HepG2 (cell line): ENCODE results near the gene MARCHF2. TPM values are rescaled to one million over a fixed set of nuclear protein-coding genes. Genes with fewer than 3 reads are reported as not detected.

ENCODE experiments used
- ATAC-seq: fragments of 200-7000 bp; cut with Tn5 transposase; 3 replicates; pipeline ENCODE4 v1.9.1; 2020; ENCODE audit warnings: mild to moderate bottlenecking, moderate library complexity
- BruUV-seq: library from RNA; stranded (reverse); fragments of 400-500 nt; replicated peaks from 2 replicates; lab custom pipeline; 2021; lab: Mats Ljungman, UMichigan
- CTCF ChIA-PET: fragments of 300-600 bp; formaldehyde crosslinking; extraction: SDS; loops from one replicate; lab custom pipeline; 2021; ENCODE audit warnings: low total read pairs, inconsistent platforms, low intra/inter-chr PET ratio; lab: Yijun Ruan, JAX
- POLR2A ChIA-PET: fragments of 350-600 bp; sonication (Branson Sonifier 250); formaldehyde crosslinking; loops from one replicate; lab custom pipeline; 2020; ENCODE audit warnings: antibody characterized with exemption, inconsistent platforms; lab: Yijun Ruan, JAX
- DNase-seq: peaks from one replicate; pipeline ENCODE4 v3.0.0-alpha.2; 2015; ENCODE audit warnings: low spot score
- FAIRE-seq: peaks from 3 replicates; lab custom pipeline; 2011; peaks lifted over from hg19 to GRCh38; lab: Jason Lieb, UNC
- H2AFZ ChIP-seq: one replicate; pipeline ENCODE4 v1.6.1; 2011; ENCODE audit warnings: low read length, inconsistent platforms
- H3K27ac ChIP-seq: fragments of 300-600 bp; 3 replicates; pipeline ENCODE4 v1.8.0; 2011; ENCODE audit warnings: mixed run types, mild to moderate bottlenecking, mixed read lengths, low read length, inconsistent platforms; ENCODE audit not compliant: insufficient read depth; ENCODE audit errors: extremely low read length
- H3K27me3 ChIP-seq, 2 experiments: fragments of 200-600 bp in 1 of 2; 2 replicates in 1 of 2; 3 replicates in 1 of 2; pipeline versions ENCODE4 v1.6.0 to v1.8.0; 2011; ENCODE audit warnings: low read length in 2 of 2, mild to moderate bottlenecking in 2 of 2, moderate library complexity in 2 of 2, inconsistent platforms in 1 of 2; ENCODE audit not compliant: insufficient read depth in 2 of 2, control insufficient read depth in 1 of 2
- H3K36me3 ChIP-seq, 2 experiments: fragments of 200-600 bp in 1 of 2; replicated peaks in 1 of 2; 2 replicates in 1 of 2; 3 replicates in 1 of 2; pipeline versions ENCODE4 v1.5.1 to v1.8.0; 2011; ENCODE audit warnings: low read length in 2 of 2, inconsistent platforms in 1 of 2; ENCODE audit not compliant: insufficient read depth in 2 of 2, control insufficient read depth in 1 of 2
- H3K4me1 ChIP-seq: 2 replicates; pipeline ENCODE4 v1.5.1; 2012; ENCODE audit warnings: low read length, inconsistent platforms; ENCODE audit not compliant: insufficient read depth
- H3K4me2 ChIP-seq: 2 replicates; pipeline ENCODE4 v1.6.0; 2011; ENCODE audit warnings: low read depth, low read length, inconsistent platforms
- H3K4me3 ChIP-seq, 3 experiments: fragments of 200-600 bp in 1 of 3; sonication (generic), shearing (Covaris generic) in 1 of 3; replicated peaks in 1 of 3; 2 replicates each; pipeline ENCODE4 v1.5.1; 2011 to 2016; ENCODE audit warnings: low read length in 3 of 3, inconsistent platforms in 2 of 3, low read depth in 2 of 3, mild to moderate bottlenecking in 2 of 3, control low read depth in 1 of 3, mixed read lengths in 1 of 3; ENCODE audit not compliant: insufficient read depth in 1 of 3
- H3K79me2 ChIP-seq: one replicate; pipeline ENCODE4 v1.6.1; 2011; ENCODE audit warnings: low read length, inconsistent platforms; ENCODE audit not compliant: insufficient read depth
- H3K9ac ChIP-seq: 2 replicates; pipeline ENCODE4 v1.6.0; 2011; ENCODE audit warnings: mild to moderate bottlenecking, low read depth, low read length, inconsistent platforms; ENCODE audit not compliant: insufficient read depth
- H3K9me3 ChIP-seq: 2 replicates; pipeline ENCODE4 v1.5.1; 2012; ENCODE audit warnings: mild to moderate bottlenecking, low read length
- H4K20me1 ChIP-seq: 2 replicates; pipeline ENCODE4 v1.6.0; 2011; ENCODE audit warnings: inconsistent platforms, mild to moderate bottlenecking, low read length, moderate library complexity; ENCODE audit not compliant: insufficient read depth
- ATAD3A ChIP-seq: sonication (generic); formaldehyde crosslinking; IDR thresholded peaks from 2 replicates; pipeline ENCODE4 v1.4.0; 2020; ENCODE audit warnings: missing genetic modification reagents
- ATM ChIP-seq: fragments of 450-650 bp; IDR thresholded peaks from 2 replicates; pipeline ENCODE4 v1.7.1; 2017; ENCODE audit warnings: mild to moderate bottlenecking, borderline replicate concordance
- IRX3 ChIP-seq: sonication (generic); formaldehyde crosslinking; IDR thresholded peaks from 2 replicates; pipeline ENCODE4 v1.8.1; 2023; ENCODE audit warnings: mild to moderate bottlenecking, low read depth, missing genetic modification reagents, borderline replicate concordance
- POGZ ChIP-seq: sonication (generic); formaldehyde crosslinking; IDR thresholded peaks from 2 replicates; pipeline ENCODE4 v1.4.0; 2020; ENCODE audit warnings: mild to moderate bottlenecking, missing genetic modification reagents
- WGBS: methylation state at CpG from one replicate; pipeline ENCODE4 v1.1.6; 2017; ENCODE audit warnings: low lambda C conversion rate; 5-methylcytosine and 5-hydroxymethylcytosine counted together
- in situ Hi-C: cut with HindIII; loops from 2 replicates; pipeline ENCODE4 v1.10.0; 2017; ENCODE audit warnings: low pct_unique_long_range_greater_than_20kb; ENCODE audit not compliant: extremely low pct_ligation_motif_present
- intact Hi-C: fragments of 100-400 bp; cut with micrococcal nuclease; formaldehyde crosslinking; loops from one replicate; pipeline ENCODE4 v1.10.0; 2022; ENCODE audit not compliant: unreplicated experiment
- polyA plus RNA-seq, 8 experiments: library from polyadenylated mRNA; depleted of rRNA in 3 of 8; stranded (reverse) in 7 of 8; unstranded in 1 of 8; fragments of >200 nt; fragmentation: Illumina TruSeq in 4 of 8; extraction: Trizol in 4 of 8; gene quantifications; 2 replicates each; pipeline versions ENCODE4 v1.2.1 to v1.2.3, GENCODE V29; 2011 to 2016; ENCODE audit warnings: low read depth in 4 of 8, missing spikeins in 1 of 8, mixed read lengths in 1 of 8; ENCODE audit not compliant: insufficient read depth in 1 of 8
- total RNA-seq, 5 experiments: library from RNA; depleted of rRNA; stranded (reverse); fragments of >200 nt; fragmentation: Illumina TruSeq; extraction: Trizol; gene quantifications; 2 replicates each; pipeline ENCODE4 v1.2.3, GENCODE V29; 2016; ENCODE audit warnings: low read depth in 1 of 5
- TF ChIP-seq, protein P1 (sequence below): IDR thresholded peaks from 2 replicates; pipeline ENCODE4 v1.6.1; 2016; ENCODE audit warnings: low read depth
- TF ChIP-seq, protein P2 (sequence below): sonication (generic); formaldehyde crosslinking; IDR thresholded peaks from 2 replicates; pipeline ENCODE4 v1.8.0; 2022; ENCODE audit warnings: mild to moderate bottlenecking, missing genetic modification reagents, moderate library complexity
- TF ChIP-seq, protein P3 (sequence below): IDR thresholded peaks from 2 replicates; pipeline ENCODE4 v1.6.1; 2016; ENCODE audit warnings: missing compliant biosample characterization, missing genetic modification reagents, borderline replicate concordance
- TF ChIP-seq, protein P4 (sequence below): sonication (generic); formaldehyde crosslinking; IDR thresholded peaks from 2 replicates; pipeline ENCODE4 v1.8.0; 2022; ENCODE audit warnings: mild to moderate bottlenecking, missing genetic modification reagents, borderline replicate concordance

The MARCHF2 gene
- total and polyA plus RNA-seq, 2 of the 13 experiments (the other 11 are each of a cell fraction or from before 2014, with no cell fraction given), result 12.7 to 13.0 TPM

DNA sequence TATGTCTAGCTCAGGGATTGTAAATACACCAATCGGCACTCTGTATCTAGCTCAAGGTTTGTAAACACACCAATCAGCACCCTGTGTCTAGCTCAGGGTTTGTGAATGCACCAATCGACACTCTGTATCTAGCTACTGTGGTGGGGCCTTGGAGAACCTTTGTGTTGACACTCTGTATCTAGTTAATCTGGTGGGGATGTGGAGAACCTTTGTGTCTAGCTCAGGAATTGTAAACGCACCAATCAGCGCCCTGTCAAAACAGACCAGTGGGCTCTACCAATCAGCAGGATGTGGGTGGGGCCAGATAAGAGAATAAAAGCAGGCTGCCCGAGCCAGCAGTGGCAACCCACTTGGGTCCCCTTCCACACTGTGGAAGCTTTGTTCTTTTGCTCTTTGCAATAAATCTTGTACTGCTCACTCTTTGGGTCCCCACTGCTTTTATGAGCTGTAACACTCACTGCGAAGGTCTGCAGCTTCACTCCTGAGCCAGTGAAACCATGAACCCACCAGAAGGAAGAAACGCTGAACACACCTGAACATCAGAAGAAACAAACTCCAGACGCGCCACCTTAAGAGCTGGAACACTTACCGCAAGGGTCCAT is 36.6 kb upstream of the MARCHF2 start (continued):
- TF ChIP-seq, protein P1, sequence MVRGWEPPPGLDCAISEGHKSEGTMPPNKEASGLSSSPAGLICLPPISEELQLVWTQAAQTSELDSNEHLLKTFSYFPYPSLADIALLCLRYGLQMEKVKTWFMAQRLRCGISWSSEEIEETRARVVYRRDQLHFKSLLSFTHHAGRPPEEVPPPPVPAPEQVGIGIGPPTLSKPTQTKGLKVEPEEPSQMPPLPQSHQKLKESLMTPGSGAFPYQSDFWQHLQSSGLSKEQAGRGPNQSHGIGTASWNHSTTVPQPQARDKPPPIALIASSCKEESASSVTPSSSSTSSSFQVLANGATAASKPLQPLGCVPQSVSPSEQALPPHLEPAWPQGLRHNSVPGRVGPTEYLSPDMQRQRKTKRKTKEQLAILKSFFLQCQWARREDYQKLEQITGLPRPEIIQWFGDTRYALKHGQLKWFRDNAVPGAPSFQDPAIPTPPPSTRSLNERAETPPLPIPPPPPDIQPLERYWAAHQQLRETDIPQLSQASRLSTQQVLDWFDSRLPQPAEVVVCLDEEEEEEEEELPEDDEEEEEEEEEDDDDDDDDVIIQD (CRISPR knock-in tag), result peak; percentile 78; the same call in 1 of the 2 replicates
- TF ChIP-seq POGZ, result peak; percentile 59; the same call in 1 of the 2 replicates

DNA sequence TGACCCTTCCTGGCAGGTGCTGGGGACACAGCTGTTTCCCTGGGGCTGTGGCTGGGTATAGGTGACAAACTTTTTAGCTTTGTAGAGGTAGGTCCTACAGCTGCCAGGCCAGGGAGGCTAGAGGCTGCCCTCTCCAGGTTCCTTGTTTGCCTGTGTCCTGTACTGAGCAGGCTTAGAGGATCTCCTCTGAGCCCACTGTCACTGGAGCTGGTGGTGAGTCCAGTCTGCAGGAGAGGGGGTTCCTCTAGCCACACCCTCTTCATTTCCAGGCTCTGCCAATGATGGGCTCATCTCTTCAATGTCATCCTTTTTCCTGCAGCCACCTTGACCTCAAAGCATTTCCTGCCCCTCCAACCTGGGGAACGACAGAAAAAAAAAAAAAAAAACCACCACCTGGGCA is 35.5 kb upstream of the MARCHF2 start:
- H3K79me2 ChIP-seq, result no peaks in the 10 kb centered on the region
- in situ Hi-C loops, result no loop called here
- H3K4me3 ChIP-seq, result no peak overlapping the region
- TF ChIP-seq IRX3 (CRISPR knock-in tag), result no peak
- no peak for TF ChIP-seq ATAD3A (CRISPR knock-in tag)
- TF ChIP-seq, protein P2, sequence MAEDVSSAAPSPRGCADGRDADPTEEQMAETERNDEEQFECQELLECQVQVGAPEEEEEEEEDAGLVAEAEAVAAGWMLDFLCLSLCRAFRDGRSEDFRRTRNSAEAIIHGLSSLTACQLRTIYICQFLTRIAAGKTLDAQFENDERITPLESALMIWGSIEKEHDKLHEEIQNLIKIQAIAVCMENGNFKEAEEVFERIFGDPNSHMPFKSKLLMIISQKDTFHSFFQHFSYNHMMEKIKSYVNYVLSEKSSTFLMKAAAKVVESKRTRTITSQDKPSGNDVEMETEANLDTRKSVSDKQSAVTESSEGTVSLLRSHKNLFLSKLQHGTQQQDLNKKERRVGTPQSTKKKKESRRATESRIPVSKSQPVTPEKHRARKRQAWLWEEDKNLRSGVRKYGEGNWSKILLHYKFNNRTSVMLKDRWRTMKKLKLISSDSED (CRISPR knock-in tag), result no peak
- no peak for TF ChIP-seq ATM
- TF ChIP-seq, protein P3, sequence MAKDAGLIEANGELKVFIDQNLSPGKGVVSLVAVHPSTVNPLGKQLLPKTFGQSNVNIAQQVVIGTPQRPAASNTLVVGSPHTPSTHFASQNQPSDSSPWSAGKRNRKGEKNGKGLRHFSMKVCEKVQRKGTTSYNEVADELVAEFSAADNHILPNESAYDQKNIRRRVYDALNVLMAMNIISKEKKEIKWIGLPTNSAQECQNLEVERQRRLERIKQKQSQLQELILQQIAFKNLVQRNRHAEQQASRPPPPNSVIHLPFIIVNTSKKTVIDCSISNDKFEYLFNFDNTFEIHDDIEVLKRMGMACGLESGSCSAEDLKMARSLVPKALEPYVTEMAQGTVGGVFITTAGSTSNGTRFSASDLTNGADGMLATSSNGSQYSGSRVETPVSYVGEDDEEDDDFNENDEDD (CRISPR knock-in tag), result no peak
- TF ChIP-seq, protein P4, sequence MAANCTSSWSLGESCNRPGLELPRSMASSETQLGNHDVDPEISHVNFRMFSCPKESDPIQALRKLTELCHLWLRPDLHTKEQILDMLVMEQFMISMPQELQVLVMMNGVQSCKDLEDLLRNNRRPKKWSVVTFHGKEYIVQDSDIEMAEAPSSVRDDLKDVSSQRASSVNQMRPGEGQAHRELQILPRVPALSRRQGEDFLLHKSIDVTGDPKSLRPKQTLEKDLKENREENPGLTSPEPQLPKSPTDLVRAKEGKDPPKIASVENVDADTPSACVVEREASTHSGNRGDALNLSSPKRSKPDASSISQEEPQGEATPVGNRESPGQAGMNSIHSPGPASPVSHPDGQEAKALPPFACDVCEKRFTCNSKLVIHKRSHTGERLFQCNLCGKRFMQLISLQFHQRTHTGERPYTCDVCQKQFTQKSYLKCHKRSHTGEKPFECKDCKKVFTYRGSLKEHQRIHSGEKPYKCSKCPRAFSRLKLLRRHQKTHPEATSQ, result no peak
- 57% methylated on average over 1 of the region's 1 CpG for WGBS
- H3K27me3 ChIP-seq, result no peaks in the 10 kb centered on the region
- H4K20me1 ChIP-seq, result no peaks in the 10 kb centered on the region
- no peak overlapping the region for H3K9ac ChIP-seq
- intact Hi-C loops, result no loop called here
- FAIRE-seq, result no peak
- H3K9me3 ChIP-seq, result no peaks in the 10 kb centered on the region
- H3K4me2 ChIP-seq, result no peak overlapping the region
- no peaks in the 10 kb centered on the region; a peak in 2 of 5 replicates for H3K36me3 ChIP-seq
- no peak overlapping the region for H2AFZ ChIP-seq
- peak overlapping the region; percentile 46 for H3K27ac ChIP-seq
- no peak for DNase-seq
- peaks cover 62% of the 10 kb centered on the region for H3K4me1 ChIP-seq
- peak; percentile 7; the same call in 1 of the 3 replicates for ATAC-seq
- ChIA-PET CTCF (no interaction called here), POLR2A (interaction anchor here (0.9 to 4.6 kb wide), 5 partner anchors 9 to 22 kb away, joined by 3 to 41 read pairs (median 4); partner anchors contain the start of genes ANGPTL4 and RAB11B)
- BruUV-seq, result no TSS peak
